DND-41 (cell line): ENCODE measurements around the gene DCST1.

Experiments used
- ATAC-seq: fragments of 200-7000 bp; cut with Tn5 transposase; 3 replicates; pipeline ENCODE4 v1.9.1; 2021; ENCODE audit warnings: low read depth; ENCODE audit not compliant: insufficient read depth
- DNase-seq: peaks from one replicate; pipeline ENCODE4 v3.0.0-alpha.2; 2020
- H2AFZ ChIP-seq: 2 replicates; pipeline ENCODE4 v1.6.0; 2012; ENCODE audit warnings: low read depth, low read length
- H3K27ac ChIP-seq: 2 replicates; pipeline ENCODE4 v1.5.1; 2012; ENCODE audit warnings: low read length, inconsistent platforms
- H3K27me3 ChIP-seq: fragments of 200-600 bp; sonication (generic); 2 replicates; pipeline ENCODE4 v1.6.0; 2012; ENCODE audit warnings: low read length, mild to moderate bottlenecking, inconsistent platforms; ENCODE audit not compliant: insufficient read depth, poor library complexity
- H3K36me3 ChIP-seq: 2 replicates; pipeline ENCODE4 v1.5.1; 2012; ENCODE audit warnings: low read length, inconsistent platforms; ENCODE audit not compliant: insufficient read depth
- H3K4me1 ChIP-seq: 2 replicates; pipeline ENCODE4 v1.5.1; 2012; ENCODE audit warnings: mild to moderate bottlenecking, low read length; ENCODE audit not compliant: insufficient read depth
- H3K4me2 ChIP-seq: 2 replicates; pipeline ENCODE4 v1.6.0; 2012; ENCODE audit warnings: mild to moderate bottlenecking, moderate library complexity, low read length, inconsistent platforms; ENCODE audit not compliant: insufficient read depth
- H3K4me3 ChIP-seq, 2 experiments: fragments of 200-600 bp in 1 of 2; shearing (Covaris generic) in 1 of 2; 2 replicates each; pipeline ENCODE4 v1.5.1; 2012 to 2016; ENCODE audit warnings: inconsistent platforms in 2 of 2, low read length in 2 of 2, mild to moderate bottlenecking in 2 of 2, low read depth in 1 of 2, moderate library complexity in 1 of 2
- H3K79me2 ChIP-seq: 2 replicates; pipeline ENCODE4 v1.6.0; 2012; ENCODE audit warnings: low read length, inconsistent platforms; ENCODE audit not compliant: insufficient read depth
- H3K9ac ChIP-seq: 2 replicates; pipeline ENCODE4 v1.6.0; 2012; ENCODE audit warnings: low read depth, mild to moderate bottlenecking, inconsistent platforms, low read length, moderate library complexity
- H3K9me3 ChIP-seq: 2 replicates; pipeline ENCODE4 v1.5.1; 2012; ENCODE audit warnings: low read length, moderate library complexity, mild to moderate bottlenecking, inconsistent platforms; ENCODE audit not compliant: insufficient read depth, severe bottlenecking
- H4K20me1 ChIP-seq: 2 replicates; pipeline ENCODE4 v1.6.0; 2012; ENCODE audit warnings: low read length; ENCODE audit not compliant: insufficient read depth
- CTCF ChIP-seq: IDR thresholded peaks from 2 replicates; pipeline ENCODE4 v1.5.1; 2012; ENCODE audit warnings: borderline replicate concordance, low read length, moderate library complexity, mild to moderate bottlenecking; ENCODE audit not compliant: poor library complexity, severe bottlenecking; ENCODE audit errors: extremely low read depth
- EZH2 ChIP-seq: IDR thresholded peaks from 3 replicates; pipeline ENCODE4 v1.6.1; 2012; ENCODE audit warnings: borderline replicate concordance, low read depth, mild to moderate bottlenecking, moderate library complexity, low read length, inconsistent platforms; ENCODE audit not compliant: severe bottlenecking

DCST1 gene

GRCh38 chr1:155063550-155064110 is 30.0 kb downstream of the DCST1 start, which contains the start of gene EFNA4:
Gene EFNA4, plus strand, starts transcription at chr1:155063740. Its CDS starts 84 bp downstream, at chr1:155063824.
- Histone ChIP-seq H3K4me3 (peak within 1 kb of the TSS; percentile 89 to 93), H3K36me3 (peaks cover 9% of the 10 kb centered on the region; the same call in 1 of the 2 replicates), H4K20me1 (peaks cover 39% of the 10 kb centered on the region), H3K9me3 (no peaks in the 10 kb centered on the region), H3K4me2 (peak within 1 kb of the TSS; percentile 98), H3K79me2 (peaks cover 3% of the 10 kb centered on the region), H3K27ac (peak within 1 kb of the TSS; percentile 74), H3K27me3 (peaks cover 6% of the 10 kb centered on the region), H2AFZ (peak within 1 kb of the TSS; percentile 94), H3K4me1 (peaks cover 33% of the 10 kb centered on the region), H3K9ac (peak within 1 kb of the TSS; percentile 86)
- ATAC-seq (peak; percentile 90), DNase-seq (peak; percentile 87)
- no peak for TF ChIP-seq EZH2
- no peak for TF ChIP-seq CTCF

- DNase-seq (peak; percentile 44), ATAC-seq (peak; percentile 18)
- Histone ChIP-seq H3K27me3 (peaks cover 6% of the 10 kb centered on the region), H4K20me1 (peaks cover 39% of the 10 kb centered on the region), H2AFZ (peak overlapping the region; percentile 94), H3K4me1 (peaks cover 33% of the 10 kb centered on the region), H3K4me2 (peak overlapping the region; percentile 98), H3K27ac (peak overlapping the region; percentile 74), H3K36me3 (peaks cover 14% of the 10 kb centered on the region; the same call in 1 of the 2 replicates), H3K9ac (peak overlapping the region; percentile 86), H3K79me2 (peaks cover 3% of the 10 kb centered on the region), H3K4me3 (peak overlapping the region; percentile 89 to 93), H3K9me3 (no peaks in the 10 kb centered on the region)
- TF ChIP-seq EZH2 (no peak), CTCF (no peak)
Observed at GRCh38 chr1:155064111-155064831, 30.6 kb downstream of the DCST1 start.

DNA sequence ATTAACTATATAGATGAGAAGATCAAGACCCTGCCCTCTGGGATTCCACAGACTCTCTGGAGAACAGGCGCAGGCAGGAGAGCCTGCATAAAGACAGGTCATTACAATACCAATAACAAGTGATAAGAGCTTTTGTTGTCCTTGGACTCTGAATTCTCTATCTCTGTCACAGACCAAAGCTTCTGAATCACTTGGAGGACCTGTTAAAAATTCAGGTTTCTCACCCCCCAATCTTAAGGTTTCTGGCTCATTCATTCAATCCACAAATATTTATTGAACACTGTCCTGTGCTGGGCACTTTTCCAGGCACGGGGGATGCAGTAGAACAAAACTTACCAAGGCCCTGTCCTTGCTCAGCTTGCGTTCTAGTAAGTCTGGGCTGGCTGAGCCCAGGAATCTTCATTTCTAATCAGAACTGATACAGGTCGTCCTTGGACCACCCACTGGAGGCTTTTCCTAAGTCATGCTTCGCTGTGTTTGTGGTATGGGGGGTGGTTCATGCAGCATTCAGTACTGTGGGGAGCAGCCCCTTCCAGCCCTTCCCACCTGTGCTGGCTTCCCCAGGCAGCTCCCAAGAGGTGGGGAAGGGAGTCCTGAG is 31.3 kb downstream of the DCST1 start:
- Histone ChIP-seq H3K9me3 (no peaks in the 10 kb centered on the region), H3K4me1 (peaks cover 33% of the 10 kb centered on the region), H3K27me3 (peaks cover 6% of the 10 kb centered on the region), H3K4me2 (peak overlapping the region; percentile 98), H3K4me3 (0 out of 4 replicates have a peak overlapping the region, but pooled peaks of 1 of the 2 experiments have one; percentile 93), H4K20me1 (peaks cover 39% of the 10 kb centered on the region), H3K9ac (peak overlapping the region; percentile 86; the same call in 1 of the 2 replicates), H3K27ac (no peak overlapping the region), H3K36me3 (peaks cover 17% of the 10 kb centered on the region; the same call in 1 of the 2 replicates), H2AFZ (no peak overlapping the region), H3K79me2 (peaks cover 3% of the 10 kb centered on the region)
- DNase-seq (no peak), ATAC-seq (no peak)
- TF ChIP-seq EZH2, result no peak
- no peak for TF ChIP-seq CTCF
